ENCODE results near the gene TBC1D10A.
A peak's percentile ranks its signal among the peaks of the same experiment; 100 is the strongest.

TBC1D10A gene

GRCh38 chr22:30357650-30358215, 31.0 kb upstream of the TBC1D10A start:
- Histone ChIP-seq H3K36me3 (replicated peaks; ENCODE audit: low read depth, low read length) (peaks cover 13% of the 10 kb centered on the region), H3K4me2 (ENCODE audit: low read length) (no peak overlapping the region), H3K4me1 (ENCODE audit: low read length) (peaks cover 17% of the 10 kb centered on the region), H3K27ac (ENCODE audit: low read length) (no peak overlapping the region), H3K79me2 (ENCODE audit: low read length) (peaks cover 36% of the 10 kb centered on the region), H3K4me3 (ENCODE audit: low read length) (0 out of 2 replicates have a peak overlapping the region, but pooled peaks have one; percentile 83), H3K27me3 (ENCODE audit: low read depth, low read length) (no peaks in the 10 kb centered on the region), H4K20me1 (ENCODE audit: insufficient read depth, low read length) (peaks cover 27% of the 10 kb centered on the region), H2AFZ (ENCODE audit: low read depth, low read length) (no peak overlapping the region), H3K9me3 (ENCODE audit: insufficient read depth, low read length) (no peaks in the 10 kb centered on the region), H3K9ac (ENCODE audit: low read length) (no peak overlapping the region)
- TF ChIP-seq CTCF (IDR thresholded peaks at IDR 0.05; ENCODE audit: low read depth, low read length) (no peak), EZH2phosphoT487 (IDR thresholded peaks at IDR 0.05; ENCODE audit: low read depth) (no peak)

DNA sequence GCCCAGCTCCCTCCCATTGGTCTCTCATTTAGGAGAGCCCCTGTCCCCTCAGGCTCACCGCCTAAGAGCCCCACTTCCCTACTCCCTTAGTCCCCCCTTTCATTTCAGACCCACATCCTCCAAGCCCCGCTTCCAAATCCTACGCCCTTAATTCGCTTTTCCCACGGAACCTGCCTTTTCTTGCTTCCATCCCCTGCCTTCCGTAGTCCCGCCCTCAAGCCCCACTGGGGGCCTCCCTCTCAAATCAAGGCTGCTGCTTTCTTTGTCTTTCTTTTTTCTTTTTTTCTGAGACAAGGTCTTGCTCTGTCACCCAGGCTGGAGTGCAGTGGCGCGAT, 30.5 kb upstream of the TBC1D10A start:
- H3K27ac ChIP-seq (ENCODE audit: low read length): no peak overlapping the region
- peak overlapping the region; percentile 66; the same call in 1 of the 2 replicates for H2AFZ ChIP-seq (ENCODE audit: low read depth, low read length)
- H3K27me3 ChIP-seq (ENCODE audit: low read depth, low read length): no peaks in the 10 kb centered on the region
- peak overlapping the region; percentile 83 for H3K4me3 ChIP-seq (ENCODE audit: low read length)
- peaks cover 30% of the 10 kb centered on the region for H4K20me1 ChIP-seq (ENCODE audit: insufficient read depth, low read length)
- peak overlapping the region; percentile 89; the same call in 1 of the 2 replicates for H3K9ac ChIP-seq (ENCODE audit: low read length)
- H3K36me3 ChIP-seq (replicated peaks; ENCODE audit: low read depth, low read length): peaks cover 18% of the 10 kb centered on the region
- no peaks in the 10 kb centered on the region for H3K9me3 ChIP-seq (ENCODE audit: insufficient read depth, low read length)
- H3K4me2 ChIP-seq (ENCODE audit: low read length): peak overlapping the region; percentile 67
- peaks cover 42% of the 10 kb centered on the region for H3K79me2 ChIP-seq (ENCODE audit: low read length)
- TF ChIP-seq EZH2phosphoT487 (IDR thresholded peaks at IDR 0.05; ENCODE audit: low read depth): no peak
- no peak for TF ChIP-seq CTCF (IDR thresholded peaks at IDR 0.05; ENCODE audit: low read depth, low read length)
- H3K4me1 ChIP-seq (ENCODE audit: low read length): peaks cover 17% of the 10 kb centered on the region

- Histone ChIP-seq H3K4me2 (ENCODE audit: low read length) (peak within 1 kb of the TSS; percentile 98), H3K4me3 (ENCODE audit: low read length) (peak within 1 kb of the TSS; percentile 83), H3K36me3 (replicated peaks; ENCODE audit: low read depth, low read length) (peaks cover 22% of the 10 kb centered on the region), H2AFZ (ENCODE audit: low read depth, low read length) (peak within 1 kb of the TSS; percentile 66; the same call in 1 of the 2 replicates), H3K27ac (ENCODE audit: low read length) (peak within 1 kb of the TSS; percentile 81), H3K27me3 (ENCODE audit: low read depth, low read length) (no peaks in the 10 kb centered on the region), H4K20me1 (ENCODE audit: insufficient read depth, low read length) (peaks cover 30% of the 10 kb centered on the region), H3K79me2 (ENCODE audit: low read length) (peaks cover 47% of the 10 kb centered on the region), H3K9me3 (ENCODE audit: insufficient read depth, low read length) (no peaks in the 10 kb centered on the region), H3K9ac (ENCODE audit: low read length) (peak within 1 kb of the TSS; percentile 89), H3K4me1 (ENCODE audit: low read length) (peaks cover 17% of the 10 kb centered on the region)
- no peak for TF ChIP-seq CTCF (IDR thresholded peaks at IDR 0.05; ENCODE audit: low read depth, low read length)
- TF ChIP-seq EZH2phosphoT487 (IDR thresholded peaks at IDR 0.05; ENCODE audit: low read depth): no peak
Observed at GRCh38 chr22:30356449-30357235, 29.9 kb upstream of the TBC1D10A start, which contains the start of the genes CCDC157 and SF3A1. Gene CCDC157, plus strand, starts transcription at chr22:30357007. Its CDS starts 8,994 bp downstream, at chr22:30366001. Gene SF3A1, minus strand, starts transcription at chr22:30356894. Its CDS starts 102 bp downstream, at chr22:30356792.

DNA sequence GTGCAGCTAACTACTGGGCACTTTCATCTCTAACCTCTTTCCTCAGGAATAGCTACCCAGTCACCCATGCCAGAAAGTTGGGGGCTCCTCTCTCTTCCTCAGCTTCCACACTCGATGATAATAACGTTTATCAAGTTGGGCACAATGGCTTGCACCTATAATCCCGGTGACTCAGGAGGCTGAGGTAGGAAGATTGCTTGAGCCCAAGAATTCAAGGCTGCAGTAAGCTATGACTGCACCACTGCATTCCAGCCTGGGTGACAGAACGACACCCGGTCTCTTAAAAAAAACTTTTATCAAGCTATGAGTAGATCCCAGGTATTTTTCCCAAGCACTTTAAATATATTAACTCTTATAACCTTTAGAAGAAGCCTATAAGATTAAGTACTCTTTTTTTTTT, 27.9 kb upstream of the TBC1D10A start:
- Histone ChIP-seq H4K20me1 (ENCODE audit: insufficient read depth, low read length) (peaks cover 30% of the 10 kb centered on the region), H3K4me2 (ENCODE audit: low read length) (peak overlapping the region; percentile 98), H3K36me3 (replicated peaks; ENCODE audit: low read depth, low read length) (peaks cover 38% of the 10 kb centered on the region), H3K4me1 (ENCODE audit: low read length) (peaks cover 17% of the 10 kb centered on the region), H3K79me2 (ENCODE audit: low read length) (peaks cover 66% of the 10 kb centered on the region), H3K9me3 (ENCODE audit: insufficient read depth, low read length) (no peaks in the 10 kb centered on the region), H3K27ac (ENCODE audit: low read length) (no peak overlapping the region), H2AFZ (ENCODE audit: low read depth, low read length) (no peak overlapping the region), H3K27me3 (ENCODE audit: low read depth, low read length) (no peaks in the 10 kb centered on the region), H3K4me3 (ENCODE audit: low read length) (no peak overlapping the region), H3K9ac (ENCODE audit: low read length) (no peak overlapping the region)
- TF ChIP-seq CTCF (IDR thresholded peaks at IDR 0.05; ENCODE audit: low read depth, low read length) (no peak), EZH2phosphoT487 (IDR thresholded peaks at IDR 0.05; ENCODE audit: low read depth) (no peak)
